ENCODE data around the gene USP4.
"Not testable (repeated sequence)": the region's sequence is repeated elsewhere in the genome, so short reads cannot be mapped to it uniquely, and the experiment has no call there.

Gene USP4

DNA sequence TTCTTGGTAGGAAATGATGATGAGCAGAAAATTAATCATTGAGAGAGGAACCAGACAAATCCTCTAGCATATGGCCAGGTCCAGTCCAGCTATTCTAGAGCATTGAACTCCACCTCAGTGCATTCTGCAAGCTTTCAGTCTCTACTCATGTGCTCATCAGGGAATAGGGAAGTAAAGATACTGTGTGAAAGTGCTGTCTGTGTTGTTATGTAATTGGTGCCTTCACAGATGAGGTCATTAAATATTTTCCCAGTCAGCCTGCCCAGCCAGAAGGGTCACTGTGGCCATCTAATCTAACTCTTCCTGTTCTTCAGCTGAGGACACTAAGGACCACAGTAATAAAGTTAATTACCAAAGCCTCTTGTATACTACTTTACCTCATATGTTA, 91.0 kb downstream of the USP4 start:
- TF ChIP-seq, protein P1, sequence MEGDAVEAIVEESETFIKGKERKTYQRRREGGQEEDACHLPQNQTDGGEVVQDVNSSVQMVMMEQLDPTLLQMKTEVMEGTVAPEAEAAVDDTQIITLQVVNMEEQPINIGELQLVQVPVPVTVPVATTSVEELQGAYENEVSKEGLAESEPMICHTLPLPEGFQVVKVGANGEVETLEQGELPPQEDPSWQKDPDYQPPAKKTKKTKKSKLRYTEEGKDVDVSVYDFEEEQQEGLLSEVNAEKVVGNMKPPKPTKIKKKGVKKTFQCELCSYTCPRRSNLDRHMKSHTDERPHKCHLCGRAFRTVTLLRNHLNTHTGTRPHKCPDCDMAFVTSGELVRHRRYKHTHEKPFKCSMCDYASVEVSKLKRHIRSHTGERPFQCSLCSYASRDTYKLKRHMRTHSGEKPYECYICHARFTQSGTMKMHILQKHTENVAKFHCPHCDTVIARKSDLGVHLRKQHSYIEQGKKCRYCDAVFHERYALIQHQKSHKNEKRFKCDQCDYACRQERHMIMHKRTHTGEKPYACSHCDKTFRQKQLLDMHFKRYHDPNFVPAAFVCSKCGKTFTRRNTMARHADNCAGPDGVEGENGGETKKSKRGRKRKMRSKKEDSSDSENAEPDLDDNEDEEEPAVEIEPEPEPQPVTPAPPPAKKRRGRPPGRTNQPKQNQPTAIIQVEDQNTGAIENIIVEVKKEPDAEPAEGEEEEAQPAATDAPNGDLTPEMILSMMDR (conservative IDR thresholded peaks at IDR 0.05; ENCODE audit: low read length) = no peak
- peak; percentile 40 for DNase-seq (ENCODE audit: low read depth)
- no peak overlapping the region for H3K4me3 ChIP-seq (ENCODE audit: low read length)

DNA sequence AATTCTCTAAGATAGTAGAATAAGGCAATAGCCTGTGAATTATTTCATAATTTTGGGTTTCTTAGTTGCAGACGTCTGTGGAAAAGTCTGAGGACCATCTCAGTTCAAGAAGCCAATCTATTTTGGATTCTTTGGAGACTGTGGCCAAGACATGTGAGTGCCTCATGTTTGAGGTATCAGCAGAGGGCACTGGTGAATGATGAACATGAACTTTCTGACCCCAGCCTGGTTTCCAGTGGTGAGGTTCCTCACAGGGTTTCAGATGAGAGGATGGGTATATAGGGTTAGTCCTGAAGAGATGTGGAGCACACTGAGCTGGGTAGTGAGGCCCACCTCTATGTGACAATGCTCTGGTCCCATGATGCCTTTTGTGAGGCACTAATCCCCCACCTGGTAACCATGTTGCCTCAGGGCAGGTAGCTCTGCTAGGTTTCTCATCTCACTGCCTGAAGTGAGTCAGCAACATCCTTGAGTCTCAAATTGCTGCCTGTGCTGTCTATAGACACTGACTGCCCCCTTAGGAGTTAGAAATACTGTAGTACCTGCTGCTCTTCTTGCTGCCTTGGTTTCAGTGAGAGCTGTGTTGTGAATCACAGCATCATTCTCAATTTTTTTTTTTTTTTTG, 95.2 kb downstream of the USP4 start:
- no peak for DNase-seq (ENCODE audit: low read depth)
- TF ChIP-seq, protein P1 (conservative IDR thresholded peaks at IDR 0.05; ENCODE audit: low read length) = no peak

GRCh38 chr3:49240091-49240490, 99.8 kb downstream of the USP4 start:
- H3K4me3 ChIP-seq (ENCODE audit: low read length) = not testable (repeated sequence)

More for the DNA sequence above, 95.2 kb downstream of the USP4 start:
- no peak overlapping the region for H3K4me3 ChIP-seq (ENCODE audit: low read length)

GRCh38 chr3:49238274-49239127, 101.4 kb downstream of the USP4 start:
- DNase-seq (ENCODE audit: low read depth) = peak; percentile 55
- H3K4me3 ChIP-seq (ENCODE audit: low read length) = no peak overlapping the region
- TF ChIP-seq, protein P1 (conservative IDR thresholded peaks at IDR 0.05; ENCODE audit: low read length) = no peak

More at GRCh38 chr3:49240091-49240490, 99.8 kb downstream of the USP4 start:
- not testable (repeated sequence) for DNase-seq (ENCODE audit: low read depth)

- H3K4me3 ChIP-seq (ENCODE audit: low read length) = no peak overlapping the region
- TF ChIP-seq, protein P1 (conservative IDR thresholded peaks at IDR 0.05; ENCODE audit: low read length) = no peak
- no peak for DNase-seq (ENCODE audit: low read depth)
These were observed 102.5 kb downstream of the USP4 start for GRCh38 chr3:49237344-49237743.

DNA sequence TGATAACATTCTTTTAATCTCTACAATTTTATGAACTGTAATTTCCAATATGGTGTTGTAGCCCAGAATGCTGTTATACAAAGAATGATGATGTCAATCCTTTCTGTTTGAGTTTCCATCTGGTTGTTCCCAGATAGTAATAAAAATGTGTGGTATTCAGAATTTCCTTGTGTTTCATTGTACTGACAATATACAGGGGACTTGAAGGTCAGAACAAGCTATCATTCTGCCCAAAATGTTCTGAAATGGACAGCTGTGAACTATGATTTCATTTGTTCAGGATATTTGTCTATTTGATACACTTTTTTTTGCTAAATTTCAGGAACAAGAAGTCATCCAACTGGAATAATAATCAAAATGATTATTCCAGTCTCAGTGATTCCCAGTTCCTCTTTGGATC, 103.6 kb downstream of the USP4 start:
- TF ChIP-seq, protein P1 (conservative IDR thresholded peaks at IDR 0.05; ENCODE audit: low read length) = no peak
- no peak overlapping the region for H3K4me3 ChIP-seq (ENCODE audit: low read length)
- DNase-seq (ENCODE audit: low read depth) = no peak

DNA sequence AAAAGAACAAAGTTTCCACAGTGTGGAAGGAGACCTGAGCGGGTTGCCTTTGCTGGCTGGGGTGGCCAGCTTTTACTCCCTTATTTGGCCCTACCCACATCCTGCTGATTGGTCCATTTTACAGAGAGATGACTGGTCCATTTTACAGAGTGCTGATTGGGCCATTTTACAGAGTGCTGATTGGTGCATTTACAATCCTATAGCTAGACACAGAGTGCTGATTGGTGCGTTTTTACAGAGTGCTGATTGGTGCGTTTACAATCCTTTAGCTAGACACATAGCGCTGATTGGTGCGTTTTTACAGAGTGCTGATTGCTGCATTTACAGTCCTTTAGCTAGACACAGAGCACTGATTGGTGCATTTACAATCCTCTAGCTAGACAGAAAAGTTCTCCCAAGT, 111.0 kb downstream of the USP4 start:
- H3K4me3 ChIP-seq (ENCODE audit: low read length) = not testable (repeated sequence)

More for the DNA sequence above, 111.0 kb downstream of the USP4 start:
- DNase-seq (ENCODE audit: low read depth) = not testable (repeated sequence)
